NCI-H187 treated with DMSO at 0.1 percent for 48 hours (cell line): ENCODE measurements around the gene PFN4.
"Not testable (repeated sequence)": the region's sequence is repeated elsewhere in the genome, so short reads cannot be mapped to it uniquely, and the experiment has no call there.

ENCODE experiments used
- DNase-seq: peaks from one replicate; lab custom pipeline; 2025; lab: John Stamatoyannopoulos, UW

Gene PFN4

DNA sequence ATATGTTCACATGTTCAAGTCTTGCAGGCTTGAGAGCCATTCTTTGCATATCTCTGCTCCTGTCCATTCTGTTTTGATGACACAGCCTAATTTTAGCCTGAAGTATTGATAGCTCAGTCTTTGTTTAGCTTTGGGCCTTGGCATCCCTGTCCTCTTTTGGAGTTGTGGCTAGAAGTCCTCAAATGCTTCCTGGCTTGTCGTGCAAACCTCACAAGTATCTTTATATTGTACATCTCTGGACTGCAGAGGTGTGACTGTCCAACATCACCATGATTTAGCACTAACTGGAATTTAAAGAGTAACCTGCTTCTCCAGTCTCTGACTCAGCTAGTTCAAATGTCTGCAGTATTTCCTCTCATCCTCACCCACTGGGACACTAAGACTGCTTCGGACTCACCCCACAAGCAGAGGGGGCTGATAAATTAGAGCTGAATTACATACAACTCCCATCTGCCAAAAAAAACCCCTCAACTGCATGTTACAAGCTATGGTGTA lies 11.7 kb downstream of the PFN4 start:
- DNase-seq, result no peak

DNA sequence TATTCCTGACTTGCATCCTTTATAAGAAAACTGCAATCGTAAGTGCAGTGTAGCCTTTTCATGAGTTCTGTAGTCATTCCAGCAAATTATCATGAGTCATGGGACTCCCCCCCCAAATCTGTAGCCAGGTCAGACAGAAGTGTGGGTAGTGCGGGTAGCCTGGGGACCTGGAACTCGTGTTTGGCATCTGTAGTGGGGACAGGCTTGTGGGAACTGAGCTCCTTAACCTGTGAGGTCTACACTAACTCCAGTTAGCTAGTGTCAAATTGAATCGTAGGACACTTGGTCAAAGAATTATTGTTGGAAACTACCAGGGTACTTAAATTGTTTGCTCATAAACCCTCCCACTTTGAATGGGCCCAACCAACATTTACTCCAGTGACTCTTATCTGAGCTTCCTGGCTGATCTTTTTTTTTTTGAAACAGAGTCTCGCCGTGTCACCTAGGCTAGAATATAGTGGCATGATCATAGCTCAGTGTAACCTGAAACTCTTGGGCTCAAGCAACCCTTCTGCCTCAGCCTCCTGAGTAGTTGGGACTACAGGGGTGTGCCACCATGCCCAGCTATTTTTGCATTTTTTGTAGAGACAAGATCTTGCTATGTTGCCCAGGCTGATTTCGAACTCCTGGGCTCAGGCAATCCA lies 12.4 kb downstream of the PFN4 start:
- DNase-seq, result no peak

GRCh38 chr2:24109431-24109830 lies 13.7 kb downstream of the PFN4 start:
- not testable (repeated sequence) for DNase-seq

DNA sequence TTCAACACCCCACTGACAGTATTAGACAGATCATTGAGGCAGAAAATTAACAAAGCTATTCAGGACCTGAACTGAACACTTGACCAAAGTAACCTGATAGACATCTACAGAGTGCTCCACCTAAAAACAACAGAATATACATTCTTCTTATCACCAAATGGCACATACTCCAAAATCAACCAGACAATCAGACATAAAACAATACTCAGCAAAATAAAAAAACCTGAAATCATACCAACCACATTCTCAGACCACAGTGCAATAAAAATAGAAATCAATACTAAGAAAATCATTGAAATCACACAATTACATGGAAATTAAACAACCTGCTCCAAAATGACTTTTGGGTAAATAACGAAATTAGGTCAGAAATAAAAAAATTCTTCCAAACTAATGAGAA lies 15.8 kb downstream of the PFN4 start:
- no peak for DNase-seq

GRCh38 chr2:24106786-24107185 lies 16.3 kb downstream of the PFN4 start:
- DNase-seq, result no peak

DNA sequence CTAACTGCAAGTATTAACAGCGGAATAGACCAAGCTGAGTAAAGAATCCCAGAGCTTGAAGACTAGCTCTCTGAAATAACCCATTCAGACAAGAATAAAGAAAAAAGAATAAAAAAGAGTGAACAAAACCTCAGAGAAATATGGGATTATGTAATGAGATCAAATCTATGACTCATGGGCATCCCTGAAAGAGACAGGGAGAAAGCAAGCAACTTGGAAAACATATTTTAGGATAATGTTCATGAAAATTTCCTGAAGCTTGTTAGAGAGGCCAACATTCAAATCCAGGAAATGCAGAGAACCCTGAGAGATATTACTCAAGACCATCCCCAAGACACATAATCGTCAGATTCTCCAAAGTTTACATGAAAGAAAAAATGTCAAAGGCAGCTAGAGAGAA lies 17.3 kb downstream of the PFN4 start:
- DNase-seq, result no peak

GRCh38 chr2:24104906-24105305 lies 18.2 kb downstream of the PFN4 start:
- DNase-seq, result no peak

GRCh38 chr2:24104110-24104650 lies 19.0 kb downstream of the PFN4 start:
- no peak for DNase-seq

DNA sequence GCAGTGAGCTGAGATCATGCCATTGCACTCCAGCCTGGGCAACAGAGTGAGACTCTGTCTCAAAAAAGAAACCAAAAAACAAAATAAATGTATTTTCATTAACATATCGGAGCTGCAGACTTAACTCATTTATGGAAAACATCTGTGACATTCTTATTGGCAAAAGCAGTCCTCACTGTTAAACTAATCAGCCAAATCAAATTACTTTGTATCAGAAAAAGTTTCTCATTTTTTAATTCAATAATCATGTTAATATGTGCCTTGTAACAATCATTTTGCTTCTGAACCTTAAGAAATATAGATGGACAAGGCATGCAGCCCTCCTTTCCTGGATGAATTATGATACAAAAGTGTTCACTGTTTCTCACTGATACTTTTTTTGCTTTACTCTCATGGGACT lies 20.5 kb downstream of the PFN4 start:
- DNase-seq, result no peak

- no peak for DNase-seq
Measured at GRCh38 chr2:24101992-24102391, 21.1 kb downstream of the PFN4 start.

DNA sequence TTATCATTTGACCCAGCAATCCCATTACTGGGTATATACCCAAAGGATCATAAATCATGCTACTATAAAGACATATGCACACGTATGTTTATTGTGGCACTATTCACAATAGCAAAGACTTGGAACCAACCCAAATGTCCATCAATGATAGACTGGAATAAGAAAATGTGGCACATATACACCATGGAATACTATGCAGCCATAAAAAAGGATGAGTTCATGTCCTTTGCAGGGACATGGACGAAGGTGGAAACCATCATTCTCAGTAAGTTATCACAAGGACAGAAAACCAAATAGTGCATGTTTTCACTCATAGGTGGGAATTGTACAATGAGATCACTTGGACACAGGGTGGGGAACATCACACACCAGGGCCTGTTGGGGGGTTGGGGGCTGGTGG lies 22.4 kb downstream of the PFN4 start:
- DNase-seq, result not testable (repeated sequence)

DNA sequence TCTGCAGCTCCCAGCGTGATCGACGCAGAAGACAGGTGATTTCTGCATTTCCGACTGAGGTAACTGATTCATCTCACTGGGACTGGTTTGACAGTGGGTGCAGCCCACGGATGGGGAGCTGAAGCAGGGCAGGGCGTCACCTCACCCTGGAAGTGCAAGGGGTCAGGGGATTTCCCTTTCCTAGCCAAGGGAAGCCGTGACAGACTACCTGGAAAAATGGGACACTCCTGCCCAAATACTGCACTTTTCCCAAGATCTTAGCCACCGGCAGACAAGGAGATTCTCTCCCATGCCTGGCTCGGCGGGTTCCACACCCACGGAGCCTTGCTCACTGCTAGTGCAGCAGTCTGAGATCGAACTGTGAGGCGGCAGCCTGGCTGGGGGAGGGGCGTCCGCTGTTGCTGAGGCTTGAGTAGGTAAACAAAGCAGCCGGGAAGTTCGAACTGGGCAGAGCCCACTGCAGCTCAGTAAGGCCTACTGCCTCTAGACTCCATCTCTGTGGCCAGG lies 27.9 kb downstream of the PFN4 start:
- not testable (repeated sequence) for DNase-seq

DNA sequence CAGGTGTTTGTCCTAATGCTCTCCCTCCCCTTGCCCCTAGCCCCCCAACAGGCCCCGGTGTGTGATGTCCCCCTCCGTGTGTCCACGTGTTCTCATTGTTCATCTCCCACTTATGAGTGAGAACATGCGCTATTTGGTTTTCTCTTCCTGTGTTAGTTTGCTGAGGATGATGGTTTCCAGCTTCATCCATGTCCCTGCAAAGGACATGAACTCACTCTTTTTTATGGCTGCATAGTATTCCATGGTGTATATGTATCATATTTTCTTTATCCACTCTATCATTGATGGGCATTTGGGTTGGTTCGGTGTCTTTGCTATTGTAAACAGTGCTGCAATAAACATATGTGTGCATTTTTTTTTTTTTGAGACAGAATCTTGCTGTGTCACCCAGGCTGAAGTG lies 29.9 kb downstream of the PFN4 start:
- DNase-seq, result not testable (repeated sequence)

DNA sequence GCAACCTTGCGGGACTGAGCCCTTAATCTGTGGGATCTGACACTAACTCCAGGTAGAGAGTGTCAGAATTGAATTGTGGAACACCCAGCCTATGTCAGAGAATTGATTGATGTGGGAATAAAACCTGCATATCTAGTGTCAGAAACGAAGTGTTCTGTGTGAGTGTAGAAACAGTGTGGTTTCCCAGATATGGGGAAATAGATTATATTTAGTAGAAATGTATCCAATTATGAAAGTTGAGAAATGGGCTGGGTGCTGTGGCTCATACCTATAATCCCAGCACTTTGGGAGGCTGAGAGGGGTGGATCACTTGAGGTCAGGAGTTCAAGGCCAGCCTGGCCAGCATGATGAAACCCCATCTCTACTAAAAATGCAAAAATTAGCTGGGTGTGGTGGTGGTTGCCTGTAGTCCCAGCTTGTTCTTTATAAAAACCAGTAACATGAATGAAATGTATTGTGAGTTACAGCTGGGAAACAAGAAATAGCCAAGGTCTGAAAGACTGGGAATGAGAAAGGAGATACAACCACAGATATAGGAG lies 34.2 kb downstream of the PFN4 start:
- no peak for DNase-seq

DNA sequence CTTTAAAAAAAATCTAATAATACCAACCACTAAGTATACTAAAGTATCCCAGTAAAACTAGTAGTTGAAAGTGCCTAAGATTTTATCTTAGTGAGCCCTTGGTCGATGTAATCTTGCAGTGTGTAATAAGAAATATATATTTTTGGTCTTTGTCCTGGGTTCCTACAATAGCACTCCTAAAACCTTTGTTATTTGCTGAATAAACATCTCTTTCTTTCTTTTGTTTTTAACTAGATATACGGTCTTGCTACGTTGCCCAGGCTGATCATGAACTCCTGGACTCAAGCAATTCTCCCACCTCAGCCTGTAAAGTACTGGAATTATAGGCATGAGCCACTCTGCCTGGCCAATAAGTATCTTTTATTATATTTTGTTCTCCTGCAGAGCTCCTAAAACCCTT lies 36.1 kb downstream of the PFN4 start:
- DNase-seq, result no peak

- DNase-seq, result no peak
Measured at GRCh38 chr2:24086241-24086640, 36.9 kb downstream of the PFN4 start.

DNA sequence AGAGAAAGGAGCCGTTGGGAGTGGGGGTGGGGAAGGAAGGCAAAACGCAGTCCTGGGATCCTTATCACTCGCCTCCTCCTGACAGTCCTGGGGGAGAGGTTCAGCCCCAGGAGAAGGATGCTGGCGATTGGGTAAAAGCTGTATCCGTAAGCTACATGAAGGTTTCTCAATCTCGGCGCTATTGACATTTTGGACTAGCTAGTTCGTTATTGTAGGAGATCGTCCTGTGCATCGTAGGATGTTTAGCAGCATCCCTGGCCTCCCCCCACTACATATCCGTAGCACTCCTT lies 38.0 kb downstream of the PFN4 start:
- DNase-seq, result no peak

GRCh38 chr2:24084386-24085199 lies 38.5 kb downstream of the PFN4 start, which contains the start of gene TP53I3:
TSS of gene TP53I3 (minus strand) at chr2:24084834. CDS start at chr2:24084326, 508 bp downstream.
- DNase-seq, result no peak

- no peak for DNase-seq
Measured at GRCh38 chr2:24083567-24084385, 39.4 kb downstream of the PFN4 start.

DNA sequence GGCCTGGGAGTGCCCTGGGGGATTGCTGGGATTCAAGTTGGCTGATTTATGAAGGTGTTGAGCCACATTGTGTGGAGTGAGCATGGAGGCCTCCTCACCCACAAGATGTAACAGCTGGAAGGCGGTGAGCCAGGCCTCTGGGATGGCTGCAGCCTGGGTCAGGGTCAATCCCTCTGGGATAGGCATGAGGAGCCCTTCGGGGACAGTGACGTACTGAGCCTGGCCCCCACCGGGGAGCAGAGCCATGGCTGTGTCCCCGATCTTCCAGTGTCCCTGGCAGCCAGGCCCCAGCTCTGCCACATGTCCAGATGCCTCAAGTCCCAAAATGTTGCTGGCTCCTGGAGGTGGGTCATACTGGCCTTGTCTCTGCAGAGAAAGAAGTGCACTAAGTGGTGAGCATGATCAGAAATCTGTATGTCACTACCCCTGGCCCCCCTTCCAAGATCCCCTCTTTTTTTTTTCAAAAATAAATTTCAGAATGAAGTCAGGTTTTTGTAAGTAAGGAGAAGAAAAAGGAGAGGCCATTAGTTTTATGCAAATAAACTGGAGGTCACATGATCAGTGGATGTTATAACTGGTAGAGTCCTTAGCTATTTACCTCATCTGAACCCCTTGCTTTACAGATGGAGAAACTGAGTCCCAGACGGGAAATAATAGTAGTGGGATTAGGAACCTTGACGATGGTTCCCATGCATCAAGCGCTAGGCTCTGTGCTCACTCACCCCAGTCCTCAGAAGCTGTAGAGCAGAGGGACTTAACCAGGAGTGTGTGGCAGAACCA lies 40.2 kb downstream of the PFN4 start:
- no peak for DNase-seq

- peak; percentile 45 for DNase-seq
Measured at GRCh38 chr2:24080701-24081100, 42.4 kb downstream of the PFN4 start.
